NCI-H146 treated with DMSO at 0.1 percent for 48 hours (cell line): ENCODE results near the gene RAB31.

Experiments
- DNase-seq: peaks from one replicate; lab custom pipeline; 2025; ENCODE audit not compliant: unreplicated experiment; lab: John Stamatoyannopoulos, UW

The RAB31 gene

GRCh38 chr18:9711361-9712129, 3.4 kb downstream of the RAB31 start:
- no peak for DNase-seq

- no peak for DNase-seq
These were observed 4.1 kb downstream of the RAB31 start for GRCh38 chr18:9712130-9712577.

GRCh38 chr18:9712611-9713010, 4.5 kb downstream of the RAB31 start:
- DNase-seq: no peak

- no peak for DNase-seq
These were observed 6.4 kb downstream of the RAB31 start for GRCh38 chr18:9714266-9715087.

GRCh38 chr18:9715088-9715343, 6.9 kb downstream of the RAB31 start:
- no peak for DNase-seq

GRCh38 chr18:9715978-9716774, 8.1 kb downstream of the RAB31 start:
- DNase-seq: no peak

- DNase-seq: no peak
These were observed 8.9 kb downstream of the RAB31 start for GRCh38 chr18:9716780-9717563.

GRCh38 chr18:9719421-9719981, 11.4 kb downstream of the RAB31 start:
- DNase-seq: no peak

GRCh38 chr18:9720327-9720726, 12.2 kb downstream of the RAB31 start:
- DNase-seq: no peak

- no peak for DNase-seq
These were observed 13.9 kb downstream of the RAB31 start for GRCh38 chr18:9721893-9722550.

GRCh38 chr18:9722691-9723090, 14.6 kb downstream of the RAB31 start:
- peak; percentile 37 for DNase-seq

GRCh38 chr18:9724797-9725585, 16.9 kb downstream of the RAB31 start:
- no peak for DNase-seq

GRCh38 chr18:9726175-9726574, 18.1 kb downstream of the RAB31 start:
- no peak for DNase-seq

- no peak for DNase-seq
These were observed 18.8 kb downstream of the RAB31 start for GRCh38 chr18:9726936-9727335.

GRCh38 chr18:9730786-9731185, 22.7 kb downstream of the RAB31 start:
- no peak for DNase-seq

GRCh38 chr18:9731380-9731779, 23.3 kb downstream of the RAB31 start:
- DNase-seq: no peak

GRCh38 chr18:9732031-9732430, 23.9 kb downstream of the RAB31 start:
- no peak for DNase-seq

GRCh38 chr18:9734189-9734588, 26.1 kb downstream of the RAB31 start:
- no peak for DNase-seq

GRCh38 chr18:9735238-9735637, 27.1 kb downstream of the RAB31 start:
- no peak for DNase-seq
